ENCODE results near the gene ITGA3.

The ITGA3 gene

GRCh38 chr17:50049636-50050035 lies 6.3 kb upstream of the ITGA3 start:
- FAIRE-seq, result no peak
- DNase-seq (ENCODE audit: insufficient read length, low spot score), result no peak
- TF ChIP-seq TAF1 (IDR thresholded peaks at IDR 0.05; ENCODE audit: low read depth, low read length) (no peak), POU2F2 (IDR thresholded peaks at IDR 0.05; ENCODE audit: low read depth, low read length) (no peak), POLR2A (IDR thresholded peaks at IDR 0.05; ENCODE audit: low read depth, low read length) (no peak), SPI1 (IDR thresholded peaks at IDR 0.05; ENCODE audit: low read depth, low read length) (no peak), PAX5 (IDR thresholded peaks at IDR 0.05; ENCODE audit: insufficient read depth, low read length, severe bottlenecking) (no peak), POLR2AphosphoS5 (IDR thresholded peaks at IDR 0.05; ENCODE audit: low read depth, low read length) (no peak)

GRCh38 chr17:50050431-50051032 lies 5.4 kb upstream of the ITGA3 start:
- FAIRE-seq (peak; percentile 31), DNase-seq (ENCODE audit: insufficient read length, low spot score) (no peak)
- TF ChIP-seq POLR2AphosphoS5 (IDR thresholded peaks at IDR 0.05; ENCODE audit: low read depth, low read length) (no peak), TAF1 (IDR thresholded peaks at IDR 0.05; ENCODE audit: low read depth, low read length) (no peak), POLR2A (IDR thresholded peaks at IDR 0.05; ENCODE audit: low read depth, low read length) (no peak), PAX5 (IDR thresholded peaks at IDR 0.05; ENCODE audit: insufficient read depth, low read length, severe bottlenecking) (no peak), SPI1 (IDR thresholded peaks at IDR 0.05; ENCODE audit: low read depth, low read length) (no peak), POU2F2 (IDR thresholded peaks at IDR 0.05; ENCODE audit: low read depth, low read length) (no peak)

- TF ChIP-seq POU2F2 (IDR thresholded peaks at IDR 0.05; ENCODE audit: low read depth, low read length), result no peak
- TF ChIP-seq SPI1 (IDR thresholded peaks at IDR 0.05; ENCODE audit: low read depth, low read length), result no peak
- DNase-seq (ENCODE audit: insufficient read length, low spot score) (no peak), FAIRE-seq (no peak)
These were observed 4.8 kb upstream of the ITGA3 start for GRCh38 chr17:50051082-50051576.

DNA sequence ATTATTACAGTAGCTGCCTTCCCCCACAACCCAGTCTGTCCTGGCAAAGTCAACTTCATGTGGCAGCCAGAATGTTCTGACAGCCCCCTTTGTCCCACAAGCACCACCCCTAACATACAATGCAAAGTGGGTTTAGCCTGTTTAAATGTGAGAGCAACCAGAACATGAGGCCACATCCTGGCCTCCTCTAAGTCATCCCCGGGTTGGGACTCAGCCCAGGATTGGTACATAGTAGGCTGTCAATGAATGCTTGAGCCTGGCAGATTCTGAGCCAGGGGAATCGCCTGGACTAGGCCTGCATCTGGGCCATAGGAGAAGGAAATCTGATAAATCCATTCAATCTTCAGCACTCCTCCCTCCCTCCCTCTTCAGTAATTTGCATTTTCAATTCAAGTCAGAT lies 4.3 kb upstream of the ITGA3 start:
- no peak for FAIRE-seq
- TF ChIP-seq POLR2AphosphoS5 (IDR thresholded peaks at IDR 0.05; ENCODE audit: low read depth, low read length), result no peak
- no peak for TF ChIP-seq POLR2A (IDR thresholded peaks at IDR 0.05; ENCODE audit: low read depth, low read length)
- TF ChIP-seq POU2F2 (IDR thresholded peaks at IDR 0.05; ENCODE audit: low read depth, low read length), result no peak
- no peak for DNase-seq (ENCODE audit: insufficient read length, low spot score)

DNA sequence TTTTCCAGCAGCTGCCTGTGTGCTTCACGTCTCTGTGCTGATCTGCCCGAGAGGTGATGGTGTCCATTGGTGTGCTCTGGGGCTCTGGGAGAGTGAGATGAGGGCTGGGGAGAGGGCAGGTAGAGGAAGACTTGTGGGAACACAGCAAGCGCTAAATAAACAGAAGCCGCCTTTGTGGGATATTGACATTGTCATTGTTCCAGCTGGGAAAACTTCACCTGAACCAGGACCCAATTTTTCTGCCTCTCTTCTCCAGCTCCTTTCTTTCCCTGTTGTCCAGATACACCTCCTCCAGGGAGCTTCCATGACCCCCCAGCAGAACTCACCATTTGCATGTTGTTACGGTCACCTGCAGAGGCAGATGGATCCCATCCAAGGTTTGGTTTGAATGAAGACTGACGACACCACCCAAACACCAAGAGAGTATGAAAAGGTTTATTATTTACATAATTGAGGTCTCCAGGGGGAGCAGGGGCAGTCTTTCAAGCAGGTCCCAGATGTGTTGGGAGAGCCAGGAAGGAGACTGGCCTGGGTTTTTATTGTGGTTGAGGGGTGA lies 3.6 kb upstream of the ITGA3 start:
- no peak for DNase-seq (ENCODE audit: insufficient read length, low spot score)
- FAIRE-seq, result no peak
- TF ChIP-seq PAX5 (IDR thresholded peaks at IDR 0.05; ENCODE audit: insufficient read depth, low read length, severe bottlenecking) (no peak), POLR2AphosphoS5 (IDR thresholded peaks at IDR 0.05; ENCODE audit: low read depth, low read length) (no peak), POLR2A (IDR thresholded peaks at IDR 0.05; ENCODE audit: low read depth, low read length) (no peak), POU2F2 (IDR thresholded peaks at IDR 0.05; ENCODE audit: low read depth, low read length) (no peak)

- no peak for TF ChIP-seq POLR2A (IDR thresholded peaks at IDR 0.05; ENCODE audit: low read depth, low read length)
- no peak for TF ChIP-seq POLR2AphosphoS5 (IDR thresholded peaks at IDR 0.05; ENCODE audit: low read depth, low read length)
- TF ChIP-seq TAF1 (IDR thresholded peaks at IDR 0.05; ENCODE audit: low read depth, low read length), result no peak
- no peak for TF ChIP-seq SPI1 (IDR thresholded peaks at IDR 0.05; ENCODE audit: low read depth, low read length)
- TF ChIP-seq PAX5 (IDR thresholded peaks at IDR 0.05; ENCODE audit: insufficient read depth, low read length, severe bottlenecking), result no peak
- no peak for TF ChIP-seq POU2F2 (IDR thresholded peaks at IDR 0.05; ENCODE audit: low read depth, low read length)
- FAIRE-seq, result no peak
- DNase-seq (ENCODE audit: insufficient read length, low spot score), result no peak
These were observed 2.9 kb upstream of the ITGA3 start for GRCh38 chr17:50052822-50053653.

DNA sequence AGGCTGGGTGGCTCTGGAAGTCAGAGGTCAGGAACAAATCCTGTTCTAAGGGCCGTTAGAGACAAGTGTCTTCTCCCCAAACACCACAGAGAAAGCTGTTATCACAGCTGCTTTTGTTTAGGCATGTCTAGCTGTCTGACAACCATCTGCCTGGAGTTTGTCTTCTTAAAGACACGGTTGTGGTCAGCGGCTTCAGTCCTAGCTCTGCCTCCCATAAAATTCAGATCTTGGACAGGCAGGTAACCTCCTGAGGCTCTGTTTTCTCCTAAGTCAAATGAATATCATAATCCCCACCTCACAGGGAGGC lies 2.3 kb upstream of the ITGA3 start:
- FAIRE-seq (no peak), DNase-seq (ENCODE audit: insufficient read length, low spot score) (no peak)
- TF ChIP-seq PAX5 (IDR thresholded peaks at IDR 0.05; ENCODE audit: insufficient read depth, low read length, severe bottlenecking) (no peak), POU2F2 (IDR thresholded peaks at IDR 0.05; ENCODE audit: low read depth, low read length) (no peak), POLR2A (IDR thresholded peaks at IDR 0.05; ENCODE audit: low read depth, low read length) (no peak), TAF1 (IDR thresholded peaks at IDR 0.05; ENCODE audit: low read depth, low read length) (no peak), POLR2AphosphoS5 (IDR thresholded peaks at IDR 0.05; ENCODE audit: low read depth, low read length) (no peak), SPI1 (IDR thresholded peaks at IDR 0.05; ENCODE audit: low read depth, low read length) (no peak)

GRCh38 chr17:50055055-50055425 lies 870 bp upstream of the ITGA3 start:
- FAIRE-seq, result peak; percentile 68
- DNase-seq (ENCODE audit: insufficient read length, low spot score), result no peak
- TF ChIP-seq POU2F2 (IDR thresholded peaks at IDR 0.05; ENCODE audit: low read depth, low read length) (no peak), TAF1 (IDR thresholded peaks at IDR 0.05; ENCODE audit: low read depth, low read length) (no peak), POLR2AphosphoS5 (IDR thresholded peaks at IDR 0.05; ENCODE audit: low read depth, low read length) (no peak), PAX5 (IDR thresholded peaks at IDR 0.05; ENCODE audit: insufficient read depth, low read length, severe bottlenecking) (no peak), POLR2A (IDR thresholded peaks at IDR 0.05; ENCODE audit: low read depth, low read length) (no peak), SPI1 (IDR thresholded peaks at IDR 0.05; ENCODE audit: low read depth, low read length) (no peak)

DNA sequence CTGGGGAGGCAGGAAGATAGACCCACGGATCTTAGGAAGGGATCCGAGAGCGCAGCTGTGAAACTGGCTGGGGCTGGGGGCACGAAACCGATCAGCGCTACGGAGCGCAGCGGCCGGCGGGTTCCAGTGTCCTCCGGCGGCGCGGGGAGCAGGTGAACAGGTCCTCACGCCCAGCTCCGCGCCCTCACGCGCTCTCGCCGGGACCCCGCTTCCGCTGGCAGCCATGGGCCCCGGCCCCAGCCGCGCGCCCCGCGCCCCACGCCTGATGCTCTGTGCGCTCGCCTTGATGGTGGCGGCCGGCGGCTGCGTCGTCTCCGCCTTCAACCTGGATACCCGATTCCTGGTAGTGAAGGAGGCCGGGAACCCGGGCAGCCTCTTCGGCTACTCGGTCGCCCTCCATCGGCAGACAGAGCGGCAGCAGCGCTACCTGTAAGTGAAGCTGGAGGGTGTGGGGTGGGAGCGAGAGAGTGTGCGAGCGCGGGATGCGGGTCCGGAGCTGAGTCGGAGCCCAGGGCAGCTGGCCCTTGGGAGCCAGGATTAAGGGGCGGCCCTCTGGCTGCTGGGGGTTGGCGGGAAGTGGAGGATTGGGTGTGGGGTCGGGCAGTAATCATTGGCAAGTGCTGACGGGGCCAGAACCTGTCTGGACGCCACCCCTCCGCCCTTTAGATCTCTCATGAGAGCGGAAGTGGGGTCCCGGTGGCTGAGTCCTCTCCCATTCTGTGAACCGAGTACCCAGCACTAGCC lies 479 bp downstream of the ITGA3 start:
- TF ChIP-seq POLR2AphosphoS5 (IDR thresholded peaks at IDR 0.05; ENCODE audit: low read depth, low read length), result no peak
- no peak for TF ChIP-seq POLR2A (IDR thresholded peaks at IDR 0.05; ENCODE audit: low read depth, low read length)
- peak; percentile 42 for TF ChIP-seq SPI1 (IDR thresholded peaks at IDR 0.05; ENCODE audit: low read depth, low read length)
- FAIRE-seq, result peak; percentile 91
- DNase-seq (ENCODE audit: insufficient read length, low spot score), result peak; percentile 78

Data from GM12891 (cell line).